Measurements from ENCODE around the gene APH1B. TPM values are rescaled to one million over a fixed set of nuclear protein-coding genes. Genes with fewer than 3 reads are reported as not detected.

APH1B gene
- total RNA-seq, 1 experiment from 2014 or later, result 20.9 TPM

DNA sequence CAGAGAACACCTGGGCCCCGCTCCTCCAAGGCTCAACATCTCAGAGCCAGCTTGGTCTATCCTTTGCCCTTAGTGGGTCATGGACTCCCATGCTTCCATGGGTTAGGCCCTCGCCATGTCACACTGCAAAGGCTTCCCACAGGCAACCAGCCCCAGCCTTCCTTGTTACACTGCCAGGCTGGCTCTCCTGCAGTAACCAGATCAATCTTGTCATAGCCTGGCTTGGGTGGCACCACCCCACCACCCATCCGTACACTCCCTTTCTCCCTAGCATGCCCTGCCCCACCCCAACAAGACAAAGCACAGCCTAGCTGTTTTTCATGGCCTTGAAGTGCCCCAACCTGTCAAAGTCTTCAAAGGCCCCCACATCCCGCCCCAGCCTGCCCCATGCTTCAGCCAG is 73.8 kb downstream of the APH1B start:
- Histone ChIP-seq H3K4ac (ENCODE audit: low read depth, low read length) (no peak overlapping the region), H3K79me2 (ENCODE audit: insufficient read depth, low read length) (no peaks in the 10 kb centered on the region), H2BK12ac (ENCODE audit: insufficient read length, low read depth, low read length) (no peak overlapping the region), H3K23me2 (ENCODE audit: insufficient read length, low read depth, low read length, poor library complexity, severe bottlenecking) (no peaks in the 10 kb centered on the region), H3T11ph (ENCODE audit: low read length) (no peak overlapping the region), H3K56ac (ENCODE audit: insufficient read length, low read depth, low read length) (no peak overlapping the region), H4K20me1 (ENCODE audit: control insufficient read depth, insufficient read depth, insufficient read length) (no peaks in the 10 kb centered on the region), H3K4me1 (ENCODE audit: insufficient read depth, low read length) (no peaks in the 10 kb centered on the region), H3K9ac (ENCODE audit: extremely low read depth, insufficient read length, low read length) (no peak overlapping the region), H3K23ac (ENCODE audit: insufficient read length, low read depth, low read length) (no peak overlapping the region), H3K18ac (ENCODE audit: insufficient read length, low read depth, low read length) (no peak overlapping the region), H2BK120ac (ENCODE audit: low read depth, low read length, poor library complexity, severe bottlenecking) (no peak overlapping the region), H3K4me2 (ENCODE audit: insufficient read depth, insufficient read length, low read length) (no peak overlapping the region), H2BK5ac (ENCODE audit: insufficient read length, low read length) (no peak overlapping the region), H4K91ac (ENCODE audit: insufficient read length, low read depth, low read length) (no peak overlapping the region), H2AFZ (ENCODE audit: low read length) (no peak overlapping the region), H2BK15ac (ENCODE audit: low read depth, low read length) (no peak overlapping the region), H2AK5ac (ENCODE audit: insufficient read length, low read length) (no peak overlapping the region), H3K9me3 (ENCODE audit: control insufficient read depth, low read depth, low read length) (no peaks in the 10 kb centered on the region), H3K27me3 (ENCODE audit: insufficient read depth, low read length) (no peaks in the 10 kb centered on the region), H3K27ac (ENCODE audit: insufficient read length, low read depth, low read length) (no peak overlapping the region), H4K5ac (ENCODE audit: insufficient read length, low read depth, low read length) (no peak overlapping the region), H2BK20ac (ENCODE audit: low read depth, low read length, poor library complexity, severe bottlenecking) (no peak overlapping the region), H3K14ac (ENCODE audit: insufficient read depth, low read length) (no peak overlapping the region; the same call in 1 of the 2 replicates), H4K8ac (replicated peaks; ENCODE audit: insufficient read length, low read depth, low read length) (no peak overlapping the region), H3K79me1 (ENCODE audit: insufficient read depth, low read depth, low read length, poor library complexity, severe bottlenecking) (no peaks in the 10 kb centered on the region)
- H3K27me3 Mint-ChIP-seq (ENCODE audit: low read depth), result no peaks in the 10 kb centered on the region
- no peak for DNase-seq
- H3K9me3 Mint-ChIP-seq, result no peaks in the 10 kb centered on the region
- H3K4me3 Mint-ChIP-seq, result no peak overlapping the region
- TF ChIP-seq, protein P1, sequence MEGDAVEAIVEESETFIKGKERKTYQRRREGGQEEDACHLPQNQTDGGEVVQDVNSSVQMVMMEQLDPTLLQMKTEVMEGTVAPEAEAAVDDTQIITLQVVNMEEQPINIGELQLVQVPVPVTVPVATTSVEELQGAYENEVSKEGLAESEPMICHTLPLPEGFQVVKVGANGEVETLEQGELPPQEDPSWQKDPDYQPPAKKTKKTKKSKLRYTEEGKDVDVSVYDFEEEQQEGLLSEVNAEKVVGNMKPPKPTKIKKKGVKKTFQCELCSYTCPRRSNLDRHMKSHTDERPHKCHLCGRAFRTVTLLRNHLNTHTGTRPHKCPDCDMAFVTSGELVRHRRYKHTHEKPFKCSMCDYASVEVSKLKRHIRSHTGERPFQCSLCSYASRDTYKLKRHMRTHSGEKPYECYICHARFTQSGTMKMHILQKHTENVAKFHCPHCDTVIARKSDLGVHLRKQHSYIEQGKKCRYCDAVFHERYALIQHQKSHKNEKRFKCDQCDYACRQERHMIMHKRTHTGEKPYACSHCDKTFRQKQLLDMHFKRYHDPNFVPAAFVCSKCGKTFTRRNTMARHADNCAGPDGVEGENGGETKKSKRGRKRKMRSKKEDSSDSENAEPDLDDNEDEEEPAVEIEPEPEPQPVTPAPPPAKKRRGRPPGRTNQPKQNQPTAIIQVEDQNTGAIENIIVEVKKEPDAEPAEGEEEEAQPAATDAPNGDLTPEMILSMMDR (conservative IDR thresholded peaks at IDR 0.05), result no peak
- peaks cover 10% of the 10 kb centered on the region in 2 experiments for H3K4me1 Mint-ChIP-seq
- H3K27ac Mint-ChIP-seq, result peak overlapping the region in 1 of 3 experiments; percentile 55; a peak in 2 of 7 replicates
- no CpG with 5 or more reads among the region's 4 CpGs for WGBS (ENCODE audit: extremely low coverage, insufficient read length, low lambda C conversion rate)
- no peaks in the 10 kb centered on the region for H3K36me3 Mint-ChIP-seq (ENCODE audit: insufficient read depth in 1 of 3, low read depth in 3 of 3)
